GM19351 (cell line): Measurements from ENCODE around the gene USF3.

Experiments
- ATAC-seq: cut with Tn5 transposase; IDR thresholded peaks from one replicate; pipeline ENCODE4 v1.9.1; 2021; ENCODE audit warnings: mild to moderate bottlenecking, moderate library complexity; ENCODE audit not compliant: unreplicated experiment

The USF3 gene

GRCh38 chr3:113615976-113616375 lies 80.5 kb downstream of the USF3 start:
- no peak for ATAC-seq

- ATAC-seq = no peak
These were observed 82.0 kb downstream of the USF3 start for GRCh38 chr3:113614402-113614801.

GRCh38 chr3:113607219-113607596 lies 89.2 kb downstream of the USF3 start:
- no peak for ATAC-seq

- peak; percentile 99 for ATAC-seq
These were observed 89.8 kb downstream of the USF3 start for GRCh38 chr3:113606539-113607218.

GRCh38 chr3:113602836-113603235 lies 93.6 kb downstream of the USF3 start:
- no peak for ATAC-seq

GRCh38 chr3:113602256-113602655 lies 94.2 kb downstream of the USF3 start:
- no peak for ATAC-seq

GRCh38 chr3:113601240-113601639 lies 95.2 kb downstream of the USF3 start:
- no peak for ATAC-seq

GRCh38 chr3:113600418-113601182 lies 95.8 kb downstream of the USF3 start:
- ATAC-seq = no peak
